HL-60 (cell line): ENCODE data around the gene AR.

Experiments used
- DNase-seq, 2 experiments: peaks; one replicate each; pipeline ENCODE4 v3.0.0-alpha.2; 2010 to 2020; ENCODE audit warnings: low read depth in 1 of 2, low spot score in 1 of 2
- H3K27ac ChIP-seq: fragments of 250-450 bp; sonication (Bioruptor Pico); replicated peaks from 2 replicates; pipeline ENCODE4 v1.5.1; 2020; ENCODE audit warnings: mild to moderate bottlenecking, moderate library complexity
- H3K27me3 ChIP-seq: fragments of 250-450 bp; sonication (Bioruptor Pico); 2 replicates; pipeline ENCODE4 v1.5.1; 2021; ENCODE audit warnings: mild to moderate bottlenecking, moderate library complexity; ENCODE audit not compliant: insufficient read depth, poor library complexity, severe bottlenecking
- H3K4me3 ChIP-seq: replicated peaks from 2 replicates; pipeline ENCODE4 v1.5.1; 2011; ENCODE audit warnings: mild to moderate bottlenecking, control low read depth, low read length; ENCODE audit not compliant: insufficient read depth
- GABPA ChIP-seq: IDR thresholded peaks from 2 replicates; pipeline ENCODE4 v1.6.1; 2012; ENCODE audit warnings: low read depth
- POLR2AphosphoS5 ChIP-seq: IDR thresholded peaks from 2 replicates; pipeline ENCODE4 v1.6.1; 2012; ENCODE audit warnings: low read depth
- SPI1 ChIP-seq: IDR thresholded peaks from 2 replicates; pipeline ENCODE4 v1.6.1; 2012; ENCODE audit warnings: low read depth, mild to moderate bottlenecking, borderline replicate concordance
- TF ChIP-seq, protein P1 (sequence below): IDR thresholded peaks from one replicate; pipeline ENCODE4 v1.5.1; 2011; ENCODE audit warnings: low read length, control low read depth, inconsistent platforms; ENCODE audit not compliant: insufficient read depth
- TF ChIP-seq, protein P2 (sequence below): IDR thresholded peaks from 2 replicates; pipeline ENCODE4 v1.6.1; 2012; ENCODE audit warnings: low read depth; ENCODE audit not compliant: insufficient replicate concordance

The AR gene

DNA sequence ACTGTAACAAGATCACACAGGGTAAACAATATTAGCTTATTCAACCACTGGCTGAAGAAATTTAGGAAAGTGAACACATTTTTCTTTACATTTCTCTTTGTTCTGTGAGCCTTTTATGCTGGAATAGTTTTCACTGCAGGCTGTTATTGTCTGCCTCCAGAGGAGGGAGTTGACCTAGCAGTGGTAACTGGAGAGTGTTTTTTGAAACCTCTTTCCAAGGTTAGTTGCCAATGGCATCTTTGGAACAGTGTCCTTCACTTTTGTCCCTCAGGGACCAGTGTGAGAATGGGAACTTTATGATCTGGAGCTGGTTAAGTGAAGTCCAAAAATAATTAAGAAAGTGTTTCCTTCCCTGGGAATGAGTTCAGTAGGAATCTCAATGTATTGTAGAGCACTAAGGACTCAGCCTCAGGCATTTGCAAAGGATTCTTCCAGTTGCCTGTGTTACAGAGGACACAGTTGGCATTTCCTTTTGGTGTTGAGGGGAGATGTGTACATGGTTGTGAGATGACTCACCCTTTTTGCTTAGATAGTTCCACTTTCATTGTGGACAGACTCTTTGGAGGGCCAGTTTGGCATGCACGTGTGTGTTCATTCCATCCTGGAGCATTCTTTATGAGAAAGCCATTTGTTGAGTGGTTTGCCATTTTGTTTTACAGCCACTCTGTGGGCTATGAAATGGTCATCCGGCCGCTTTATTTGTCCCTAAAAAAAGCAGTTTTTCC lies 61.3 kb downstream of the AR start:
- Histone ChIP-seq H3K27ac (no peak overlapping the region), H3K4me3 (no peak overlapping the region)

DNA sequence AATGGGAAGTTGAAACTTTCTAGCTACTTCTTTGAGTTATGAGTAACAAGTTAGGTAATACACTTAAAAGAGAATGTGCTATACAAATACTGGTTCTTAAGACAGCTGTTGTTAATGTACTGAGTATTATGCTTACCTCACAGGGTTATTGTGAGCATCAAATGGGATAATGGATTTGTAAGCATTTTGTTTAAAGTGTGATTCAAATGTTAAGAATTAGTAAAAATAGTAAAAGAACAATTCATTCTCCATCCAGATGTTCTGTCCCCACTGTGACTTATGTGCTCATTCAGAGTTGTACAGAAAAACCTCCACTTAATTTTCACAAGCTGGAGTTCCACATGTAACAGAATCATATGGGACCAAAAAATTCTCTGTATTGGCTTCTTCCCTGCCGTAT lies 63.6 kb downstream of the AR start:
- no peak overlapping the region for H3K4me3 ChIP-seq
- H3K27ac ChIP-seq: no peak overlapping the region
- no peaks in the 10 kb centered on the region for H3K27me3 ChIP-seq
- no peak for DNase-seq
- TF ChIP-seq, protein P1, sequence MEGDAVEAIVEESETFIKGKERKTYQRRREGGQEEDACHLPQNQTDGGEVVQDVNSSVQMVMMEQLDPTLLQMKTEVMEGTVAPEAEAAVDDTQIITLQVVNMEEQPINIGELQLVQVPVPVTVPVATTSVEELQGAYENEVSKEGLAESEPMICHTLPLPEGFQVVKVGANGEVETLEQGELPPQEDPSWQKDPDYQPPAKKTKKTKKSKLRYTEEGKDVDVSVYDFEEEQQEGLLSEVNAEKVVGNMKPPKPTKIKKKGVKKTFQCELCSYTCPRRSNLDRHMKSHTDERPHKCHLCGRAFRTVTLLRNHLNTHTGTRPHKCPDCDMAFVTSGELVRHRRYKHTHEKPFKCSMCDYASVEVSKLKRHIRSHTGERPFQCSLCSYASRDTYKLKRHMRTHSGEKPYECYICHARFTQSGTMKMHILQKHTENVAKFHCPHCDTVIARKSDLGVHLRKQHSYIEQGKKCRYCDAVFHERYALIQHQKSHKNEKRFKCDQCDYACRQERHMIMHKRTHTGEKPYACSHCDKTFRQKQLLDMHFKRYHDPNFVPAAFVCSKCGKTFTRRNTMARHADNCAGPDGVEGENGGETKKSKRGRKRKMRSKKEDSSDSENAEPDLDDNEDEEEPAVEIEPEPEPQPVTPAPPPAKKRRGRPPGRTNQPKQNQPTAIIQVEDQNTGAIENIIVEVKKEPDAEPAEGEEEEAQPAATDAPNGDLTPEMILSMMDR: no peak
- TF ChIP-seq POLR2AphosphoS5 (no peak), GABPA (no peak), SPI1 (no peak)
- TF ChIP-seq, protein P2, sequence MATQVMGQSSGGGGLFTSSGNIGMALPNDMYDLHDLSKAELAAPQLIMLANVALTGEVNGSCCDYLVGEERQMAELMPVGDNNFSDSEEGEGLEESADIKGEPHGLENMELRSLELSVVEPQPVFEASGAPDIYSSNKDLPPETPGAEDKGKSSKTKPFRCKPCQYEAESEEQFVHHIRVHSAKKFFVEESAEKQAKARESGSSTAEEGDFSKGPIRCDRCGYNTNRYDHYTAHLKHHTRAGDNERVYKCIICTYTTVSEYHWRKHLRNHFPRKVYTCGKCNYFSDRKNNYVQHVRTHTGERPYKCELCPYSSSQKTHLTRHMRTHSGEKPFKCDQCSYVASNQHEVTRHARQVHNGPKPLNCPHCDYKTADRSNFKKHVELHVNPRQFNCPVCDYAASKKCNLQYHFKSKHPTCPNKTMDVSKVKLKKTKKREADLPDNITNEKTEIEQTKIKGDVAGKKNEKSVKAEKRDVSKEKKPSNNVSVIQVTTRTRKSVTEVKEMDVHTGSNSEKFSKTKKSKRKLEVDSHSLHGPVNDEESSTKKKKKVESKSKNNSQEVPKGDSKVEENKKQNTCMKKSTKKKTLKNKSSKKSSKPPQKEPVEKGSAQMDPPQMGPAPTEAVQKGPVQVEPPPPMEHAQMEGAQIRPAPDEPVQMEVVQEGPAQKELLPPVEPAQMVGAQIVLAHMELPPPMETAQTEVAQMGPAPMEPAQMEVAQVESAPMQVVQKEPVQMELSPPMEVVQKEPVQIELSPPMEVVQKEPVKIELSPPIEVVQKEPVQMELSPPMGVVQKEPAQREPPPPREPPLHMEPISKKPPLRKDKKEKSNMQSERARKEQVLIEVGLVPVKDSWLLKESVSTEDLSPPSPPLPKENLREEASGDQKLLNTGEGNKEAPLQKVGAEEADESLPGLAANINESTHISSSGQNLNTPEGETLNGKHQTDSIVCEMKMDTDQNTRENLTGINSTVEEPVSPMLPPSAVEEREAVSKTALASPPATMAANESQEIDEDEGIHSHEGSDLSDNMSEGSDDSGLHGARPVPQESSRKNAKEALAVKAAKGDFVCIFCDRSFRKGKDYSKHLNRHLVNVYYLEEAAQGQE: no peak

More for the DNA sequence above, 61.3 kb downstream of the AR start:
- no peaks in the 10 kb centered on the region for H3K27me3 ChIP-seq
- DNase-seq: no peak
- TF ChIP-seq, protein P2: no peak
- TF ChIP-seq POLR2AphosphoS5 (no peak), SPI1 (no peak), GABPA (no peak)
- TF ChIP-seq, protein P1: no peak

DNA sequence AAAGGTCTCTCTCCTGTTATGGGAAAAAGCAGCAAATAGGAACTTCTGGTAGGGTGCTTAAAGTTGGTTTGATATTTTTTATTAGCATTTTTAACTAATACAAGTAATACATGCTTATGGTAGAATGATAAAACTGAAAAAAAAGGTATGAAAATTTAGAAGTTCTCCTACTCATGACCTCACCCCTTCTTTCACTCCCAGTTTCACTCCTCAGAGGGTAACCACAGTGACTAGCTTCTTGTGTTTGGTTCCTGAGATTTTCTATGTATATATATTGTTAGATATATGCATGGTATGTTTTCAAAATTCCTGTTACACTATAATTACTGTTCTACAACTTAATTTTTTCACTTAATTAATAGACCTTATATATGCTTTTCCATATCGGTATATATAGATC lies 66.5 kb downstream of the AR start:
- no peak overlapping the region for H3K4me3 ChIP-seq

More for the DNA sequence above, 66.5 kb downstream of the AR start:
- TF ChIP-seq, protein P2: no peak
- TF ChIP-seq, protein P1: no peak
- TF ChIP-seq SPI1 (no peak), POLR2AphosphoS5 (no peak), GABPA (no peak)
- H3K27me3 ChIP-seq: no peaks in the 10 kb centered on the region
- no peak for DNase-seq
- no peak overlapping the region for H3K27ac ChIP-seq
